DND-41 (cell line): ENCODE results near the gene POLA1.

ENCODE experiments used
- ATAC-seq: fragments of 200-7000 bp; cut with Tn5 transposase; 3 replicates; pipeline ENCODE4 v1.9.1; 2021; ENCODE audit warnings: low read depth; ENCODE audit not compliant: insufficient read depth
- DNase-seq: peaks from one replicate; pipeline ENCODE4 v3.0.0-alpha.2; 2020
- H2AFZ ChIP-seq: 2 replicates; pipeline ENCODE4 v1.6.0; 2012; ENCODE audit warnings: low read depth, low read length
- H3K27ac ChIP-seq: 2 replicates; pipeline ENCODE4 v1.5.1; 2012; ENCODE audit warnings: low read length, inconsistent platforms
- H3K27me3 ChIP-seq: fragments of 200-600 bp; sonication (generic); 2 replicates; pipeline ENCODE4 v1.6.0; 2012; ENCODE audit warnings: low read length, mild to moderate bottlenecking, inconsistent platforms; ENCODE audit not compliant: insufficient read depth, poor library complexity
- H3K36me3 ChIP-seq: 2 replicates; pipeline ENCODE4 v1.5.1; 2012; ENCODE audit warnings: low read length, inconsistent platforms; ENCODE audit not compliant: insufficient read depth
- H3K4me1 ChIP-seq: 2 replicates; pipeline ENCODE4 v1.5.1; 2012; ENCODE audit warnings: mild to moderate bottlenecking, low read length; ENCODE audit not compliant: insufficient read depth
- H3K4me2 ChIP-seq: 2 replicates; pipeline ENCODE4 v1.6.0; 2012; ENCODE audit warnings: mild to moderate bottlenecking, moderate library complexity, low read length, inconsistent platforms; ENCODE audit not compliant: insufficient read depth
- H3K4me3 ChIP-seq, 2 experiments: fragments of 200-600 bp in 1 of 2; shearing (Covaris generic) in 1 of 2; 2 replicates each; pipeline ENCODE4 v1.5.1; 2012 to 2016; ENCODE audit warnings: inconsistent platforms in 2 of 2, low read length in 2 of 2, mild to moderate bottlenecking in 2 of 2, low read depth in 1 of 2, moderate library complexity in 1 of 2
- H3K79me2 ChIP-seq: 2 replicates; pipeline ENCODE4 v1.6.0; 2012; ENCODE audit warnings: low read length, inconsistent platforms; ENCODE audit not compliant: insufficient read depth
- H3K9ac ChIP-seq: 2 replicates; pipeline ENCODE4 v1.6.0; 2012; ENCODE audit warnings: low read depth, mild to moderate bottlenecking, inconsistent platforms, low read length, moderate library complexity
- H3K9me3 ChIP-seq: 2 replicates; pipeline ENCODE4 v1.5.1; 2012; ENCODE audit warnings: low read length, moderate library complexity, mild to moderate bottlenecking, inconsistent platforms; ENCODE audit not compliant: insufficient read depth, severe bottlenecking
- H4K20me1 ChIP-seq: 2 replicates; pipeline ENCODE4 v1.6.0; 2012; ENCODE audit warnings: low read length; ENCODE audit not compliant: insufficient read depth
- CTCF ChIP-seq: IDR thresholded peaks from 2 replicates; pipeline ENCODE4 v1.5.1; 2012; ENCODE audit warnings: borderline replicate concordance, low read length, moderate library complexity, mild to moderate bottlenecking; ENCODE audit not compliant: poor library complexity, severe bottlenecking; ENCODE audit errors: extremely low read depth
- EZH2 ChIP-seq: IDR thresholded peaks from 3 replicates; pipeline ENCODE4 v1.6.1; 2012; ENCODE audit warnings: borderline replicate concordance, low read depth, mild to moderate bottlenecking, moderate library complexity, low read length, inconsistent platforms; ENCODE audit not compliant: severe bottlenecking

POLA1 gene

DNA sequence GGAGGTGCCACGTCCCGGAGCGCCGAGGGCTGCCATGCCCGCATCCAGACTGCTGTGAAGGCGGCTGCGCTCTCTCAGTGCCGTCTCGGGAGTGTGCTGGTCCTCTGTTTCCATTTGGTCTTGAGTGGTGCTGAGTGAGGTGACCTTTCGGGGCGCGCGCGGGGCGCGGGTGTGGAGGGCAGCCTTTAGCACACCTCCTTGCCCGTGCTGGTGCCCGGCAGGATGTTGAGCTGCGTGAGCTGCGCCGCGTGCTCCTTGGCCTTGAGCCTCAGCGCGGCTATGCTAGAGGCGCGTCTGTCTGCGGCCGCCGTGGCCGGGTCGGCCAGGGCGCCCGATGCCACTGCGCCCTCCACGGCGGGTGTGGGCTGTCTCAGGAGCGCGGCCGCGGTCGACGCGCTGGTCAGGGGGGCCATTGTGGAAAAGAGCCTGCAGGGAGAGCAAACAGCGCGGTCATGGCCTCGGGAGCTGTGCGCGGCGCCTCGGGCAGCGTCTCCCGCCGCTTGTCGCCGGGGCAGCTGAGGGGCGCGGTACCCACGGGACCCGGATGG is 310.8 kb downstream of the POLA1 start:
- DNase-seq (no peak), ATAC-seq (no peak)
- no peaks in the 10 kb centered on the region for H3K9me3 ChIP-seq
- no peak for TF ChIP-seq CTCF
- TF ChIP-seq EZH2 = no peak
- H2AFZ ChIP-seq = no peak overlapping the region
- no peaks in the 10 kb centered on the region for H3K79me2 ChIP-seq
- H3K4me3 ChIP-seq = no peak overlapping the region
- no peak overlapping the region for H3K4me2 ChIP-seq
- H4K20me1 ChIP-seq = no peaks in the 10 kb centered on the region
- H3K27ac ChIP-seq = no peak overlapping the region
- H3K36me3 ChIP-seq = no peaks in the 10 kb centered on the region; the same call in 1 of the 2 replicates
- H3K4me1 ChIP-seq = no peaks in the 10 kb centered on the region
- no peak overlapping the region for H3K9ac ChIP-seq
- no peaks in the 10 kb centered on the region for H3K27me3 ChIP-seq

GRCh38 chrX:25005034-25005381 is 311.3 kb downstream of the POLA1 start:
- no peak for ATAC-seq
- Histone ChIP-seq H3K4me2 (no peak overlapping the region), H3K4me1 (no peaks in the 10 kb centered on the region), H3K36me3 (no peaks in the 10 kb centered on the region), H3K4me3 (no peak overlapping the region), H2AFZ (no peak overlapping the region), H3K9ac (no peak overlapping the region), H3K9me3 (no peaks in the 10 kb centered on the region), H3K27ac (no peak overlapping the region), H4K20me1 (no peaks in the 10 kb centered on the region), H3K27me3 (no peaks in the 10 kb centered on the region), H3K79me2 (no peaks in the 10 kb centered on the region)
- TF ChIP-seq EZH2 (no peak), CTCF (no peak)
- DNase-seq = no peak

DNA sequence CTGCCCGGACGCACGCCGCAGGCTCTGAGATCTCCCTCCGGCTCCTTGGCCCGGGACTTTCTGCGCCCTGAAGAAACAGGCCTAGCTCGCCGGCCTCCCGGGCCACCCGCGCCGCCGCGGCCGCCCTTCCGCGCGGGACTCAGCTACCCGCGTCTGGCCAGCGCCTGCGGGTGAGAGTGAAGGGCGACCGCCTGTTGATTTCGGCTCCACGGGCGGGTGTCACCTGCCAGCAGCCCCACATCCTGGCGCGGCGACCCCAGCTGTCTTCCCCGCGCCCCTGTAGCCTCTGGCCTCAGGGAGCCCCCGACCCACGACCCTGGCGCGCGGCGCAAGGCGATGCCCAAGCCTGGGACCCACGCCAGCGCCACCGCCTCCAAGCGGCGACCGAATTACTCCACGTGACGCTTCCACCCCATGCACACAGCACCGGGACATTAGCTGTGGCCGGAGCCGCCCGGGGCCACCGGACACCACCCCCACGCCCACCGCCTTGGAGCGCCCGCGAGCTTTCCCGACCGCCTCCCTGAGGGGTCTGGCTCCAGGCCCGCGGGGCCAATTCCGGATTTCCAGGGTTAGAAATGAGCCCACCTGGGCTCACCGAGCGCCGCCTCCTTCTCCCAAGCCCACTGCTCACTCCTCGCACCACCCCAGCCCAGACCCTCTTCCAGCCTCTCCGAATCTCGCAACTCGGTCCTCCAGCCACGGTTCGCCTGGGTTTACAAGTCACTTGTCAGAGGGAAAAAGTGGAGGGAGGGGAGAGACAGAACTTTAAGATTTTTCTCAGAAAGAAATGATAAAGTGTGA is 311.9 kb downstream of the POLA1 start:
- Histone ChIP-seq H4K20me1 (no peaks in the 10 kb centered on the region), H3K36me3 (no peaks in the 10 kb centered on the region), H3K9me3 (no peaks in the 10 kb centered on the region), H3K4me3 (no peak overlapping the region), H3K4me2 (no peak overlapping the region), H3K79me2 (no peaks in the 10 kb centered on the region), H3K4me1 (no peaks in the 10 kb centered on the region), H3K27ac (no peak overlapping the region), H3K9ac (no peak overlapping the region), H3K27me3 (no peaks in the 10 kb centered on the region), H2AFZ (no peak overlapping the region)
- ATAC-seq = no peak
- TF ChIP-seq CTCF = no peak
- no peak for TF ChIP-seq EZH2
- DNase-seq = no peak
